ENCODE data around the gene CNNM3.
"Not testable (repeated sequence)": the region's sequence is repeated elsewhere in the genome, so short reads cannot be mapped to it uniquely, and the experiment has no call there.

Gene CNNM3

DNA sequence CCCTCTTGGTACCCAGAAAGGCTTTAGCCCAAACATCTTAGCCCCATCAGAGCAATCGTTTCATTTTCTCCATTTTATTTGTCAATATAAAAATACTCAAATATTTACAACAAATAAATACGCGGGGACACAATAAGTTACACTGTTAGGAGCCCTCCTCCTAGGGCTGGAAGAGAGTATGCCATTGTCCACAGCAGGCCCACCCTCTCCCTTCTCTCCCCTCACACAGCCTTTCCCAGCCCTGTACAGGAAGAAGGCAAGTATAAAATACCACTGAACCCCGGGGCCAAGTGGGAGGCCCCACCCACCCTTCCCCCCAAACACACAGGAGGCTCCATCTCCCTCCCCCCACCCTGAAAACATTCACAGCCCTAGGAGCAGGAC, 43.6 kb downstream of the CNNM3 start:
- no peak for DNase-seq (ENCODE audit: low read depth in 2 of 2)
- no peak overlapping the region for H3K4me3 ChIP-seq (replicated peaks in 1 of 2; ENCODE audit: low read depth in 2 of 2, low read length in 2 of 2)
- TF ChIP-seq CTCF (IDR thresholded peaks at IDR 0.05; ENCODE audit: low read depth, low read length): no peak

- DNase-seq (ENCODE audit: low read depth in 2 of 2): no peak
- no peak overlapping the region for H3K4me3 ChIP-seq (replicated peaks in 1 of 2; ENCODE audit: low read depth in 2 of 2, low read length in 2 of 2)
- TF ChIP-seq CTCF (IDR thresholded peaks at IDR 0.05; ENCODE audit: low read depth, low read length): no peak
Measured at GRCh38 chr2:96860065-96861029, 44.3 kb downstream of the CNNM3 start.

GRCh38 chr2:96861074-96861473, 45.0 kb downstream of the CNNM3 start:
- no peak overlapping the region for H3K4me3 ChIP-seq (replicated peaks in 1 of 2; ENCODE audit: low read depth in 2 of 2, low read length in 2 of 2)
- no peak for DNase-seq (ENCODE audit: low read depth in 2 of 2)
- no peak for TF ChIP-seq CTCF (IDR thresholded peaks at IDR 0.05; ENCODE audit: low read depth, low read length)

DNA sequence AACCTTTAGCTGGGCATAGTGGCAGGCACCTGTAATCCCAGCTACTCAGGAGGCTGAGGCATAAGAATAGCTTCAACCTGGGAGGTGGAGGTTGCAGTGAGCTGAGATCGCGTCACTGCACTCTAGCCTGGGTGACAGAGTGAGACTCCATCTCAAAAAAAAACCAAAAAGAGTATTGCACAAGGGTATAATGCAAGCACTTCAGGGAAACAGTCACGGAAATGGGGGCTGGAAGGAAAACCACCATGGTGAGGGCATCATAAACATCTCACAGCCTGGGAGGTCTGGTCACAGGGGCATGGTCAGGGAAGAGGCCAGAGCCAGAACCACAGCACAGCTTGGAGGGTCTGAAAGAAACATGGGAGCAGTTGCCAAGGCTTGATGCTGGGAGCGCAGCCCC, 47.0 kb downstream of the CNNM3 start:
- DNase-seq (ENCODE audit: low read depth in 2 of 2); H3K4me3 ChIP-seq (replicated peaks in 1 of 2; ENCODE audit: low read depth in 2 of 2, low read length in 2 of 2): not testable (repeated sequence)

DNA sequence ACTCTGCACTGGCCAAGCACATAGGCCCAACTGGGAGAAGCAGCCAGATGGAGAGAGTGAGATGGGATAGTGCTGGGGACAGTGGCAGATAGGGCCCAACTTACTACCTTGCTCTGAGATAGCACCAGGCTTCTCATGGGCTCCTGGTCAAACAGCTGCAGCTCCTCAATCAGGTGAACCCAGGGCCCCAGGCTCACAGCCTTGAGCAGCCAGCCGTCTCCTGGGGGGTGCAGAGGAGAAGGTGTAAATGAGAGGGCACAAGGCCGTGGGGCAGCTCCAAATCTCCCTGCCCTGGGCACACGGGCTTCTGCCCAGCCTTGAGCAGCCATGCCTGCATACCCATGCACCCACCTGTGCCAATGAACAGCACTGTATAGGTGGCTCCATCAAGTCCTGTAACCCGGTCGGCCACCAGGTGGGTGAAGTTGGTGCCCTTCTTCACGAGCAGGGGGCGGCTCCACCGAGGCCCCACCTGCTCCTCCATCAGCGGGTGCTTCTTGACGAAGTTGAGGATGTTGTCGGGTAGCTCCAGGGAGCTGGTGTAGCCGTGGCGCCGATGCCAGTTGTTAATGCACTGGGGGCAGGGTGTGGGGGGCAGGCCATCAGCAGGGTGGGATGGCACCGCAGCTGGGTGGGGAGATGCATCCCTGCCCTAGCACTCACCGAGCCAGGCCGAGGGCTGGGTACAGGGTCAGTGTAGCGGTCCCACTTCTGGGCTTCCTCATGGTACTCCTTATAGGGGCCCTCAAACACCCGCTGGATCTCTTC, 47.7 kb downstream of the CNNM3 start:
- DNase-seq (ENCODE audit: low read depth in 2 of 2): no peak

GRCh38 chr2:96864343-96865091, 48.4 kb downstream of the CNNM3 start:
- no peak for DNase-seq (ENCODE audit: low read depth in 2 of 2)
- no peak overlapping the region for H3K4me3 ChIP-seq (replicated peaks in 1 of 2; ENCODE audit: low read depth in 2 of 2, low read length in 2 of 2)
- no peak for TF ChIP-seq CTCF (IDR thresholded peaks at IDR 0.05; ENCODE audit: low read depth, low read length)

More for the DNA sequence above, 47.7 kb downstream of the CNNM3 start:
- TF ChIP-seq CTCF (IDR thresholded peaks at IDR 0.05; ENCODE audit: low read depth, low read length): no peak
- no peak overlapping the region for H3K4me3 ChIP-seq (replicated peaks in 1 of 2; ENCODE audit: low read depth in 2 of 2, low read length in 2 of 2)
